CD4-positive, alpha-beta T cell (primary cell): ENCODE data around the gene TSHZ1. TPM values are rescaled to one million over a fixed set of nuclear protein-coding genes. Genes with fewer than 3 reads are reported as not detected.

ENCODE experiments used
- ATAC-seq: fragments of 200-7000 bp; cut with Tn5 transposase; one replicate; pipeline ENCODE4 v1.10.0; 2022; ENCODE audit warnings: mild to moderate bottlenecking; ENCODE audit not compliant: poor library complexity
- CTCF ChIA-PET: fragments of 350-600 bp; sonication (Branson Sonifier 250); formaldehyde crosslinking; loops from one replicate; lab custom pipeline; 2021; ENCODE audit warnings: antibody characterized with exemption, inconsistent platforms; lab: Charles Lee
- POLR2A ChIA-PET: fragments of 350-600 bp; sonication (Branson Sonifier 250); formaldehyde crosslinking; loops from one replicate; lab custom pipeline; 2021; ENCODE audit warnings: antibody characterized with exemption, inconsistent platforms; lab: Charles Lee
- DNase-seq, 14 experiments: peaks; one replicate each; pipeline ENCODE4 v3.0.0-alpha.2; 2013 to 2020; ENCODE audit warnings: mixed read lengths in 2 of 14
- H3K27ac ChIP-seq, 2 donors: one replicate each; pipeline versions ENCODE4 v1.5.1 to v1.7.0; 2013; ENCODE audit warnings: low read length in 2 of 2, low read depth in 1 of 2, mild to moderate bottlenecking in 1 of 2
- H3K27me3 ChIP-seq, 2 experiments: 1 replicate in 1 of 2; 2 replicates in 1 of 2; pipeline versions ENCODE4 v1.6.1 to v1.7.0; 2013; ENCODE audit warnings: low read length in 2 of 2, control low read depth in 1 of 2, mild to moderate bottlenecking in 1 of 2, moderate library complexity in 1 of 2; ENCODE audit not compliant: insufficient read depth in 2 of 2, control insufficient read depth in 1 of 2
- H3K36me3 ChIP-seq: one replicate; pipeline ENCODE4 v1.6.1; 2013; ENCODE audit warnings: low read length, control low read depth; ENCODE audit not compliant: insufficient read depth
- H3K4me1 ChIP-seq: one replicate; pipeline ENCODE4 v1.6.1; 2013; ENCODE audit warnings: low read length, control low read depth; ENCODE audit not compliant: insufficient read depth
- H3K4me3 ChIP-seq: one replicate; pipeline ENCODE4 v1.5.1; 2013; ENCODE audit warnings: mild to moderate bottlenecking, low read length, moderate library complexity
- H3K9me3 ChIP-seq, 2 experiments: 1 replicate in 1 of 2; 2 replicates in 1 of 2; pipeline versions ENCODE4 v1.6.1 to v1.7.0; 2013; ENCODE audit warnings: low read length in 2 of 2, mild to moderate bottlenecking in 2 of 2, control low read depth in 1 of 2, moderate library complexity in 1 of 2; ENCODE audit not compliant: control insufficient read depth in 1 of 2, insufficient read depth in 1 of 2
- H3K27ac Mint-ChIP-seq: one replicate; pipeline ENCODE4 v1.8.0; 2020; ENCODE audit warnings: mixed read lengths
- H3K27me3 Mint-ChIP-seq: one replicate; pipeline ENCODE4 v1.8.0; 2021; ENCODE audit warnings: mixed read lengths
- H3K36me3 Mint-ChIP-seq: one replicate; pipeline ENCODE4 v1.8.0; 2021; ENCODE audit warnings: low read depth, mixed read lengths
- H3K4me1 Mint-ChIP-seq: one replicate; pipeline ENCODE4 v1.8.0; 2021; ENCODE audit warnings: low read depth, mixed read lengths
- H3K4me3 Mint-ChIP-seq: one replicate; pipeline ENCODE4 v1.8.0; 2020; ENCODE audit warnings: mild to moderate bottlenecking, mixed read lengths
- H3K9me3 Mint-ChIP-seq: one replicate; pipeline ENCODE4 v1.8.0; 2020; ENCODE audit warnings: mixed read lengths
- CTCF ChIP-seq: fragments of 200-600 bp; IDR thresholded peaks from one replicate; pipeline ENCODE4 v1.8.0; 2022; ENCODE audit warnings: antibody characterized with exemption, mild to moderate bottlenecking
- intact Hi-C, 2 experiments: fragments of 100-400 bp; cut with DNase I in 1 of 2; cut with micrococcal nuclease in 1 of 2; formaldehyde crosslinking; loops; one replicate each; pipeline versions ENCODE4 v1.15.1 to v1.9.0; 2023 to 2025; cut with DNase I, micrococcal nuclease
- total RNA-seq, 174 experiments: library from RNA in 2 of 174; stranded (reverse) in 2 of 174; gene quantifications; one replicate each; pipeline ENCODE4 v1.2.3 and lab custom pipeline; 2021 to 2026

TSHZ1 gene
- total RNA-seq, 2 experiments from 2014 or later, result 19.9 to 21.5 TPM

DNA sequence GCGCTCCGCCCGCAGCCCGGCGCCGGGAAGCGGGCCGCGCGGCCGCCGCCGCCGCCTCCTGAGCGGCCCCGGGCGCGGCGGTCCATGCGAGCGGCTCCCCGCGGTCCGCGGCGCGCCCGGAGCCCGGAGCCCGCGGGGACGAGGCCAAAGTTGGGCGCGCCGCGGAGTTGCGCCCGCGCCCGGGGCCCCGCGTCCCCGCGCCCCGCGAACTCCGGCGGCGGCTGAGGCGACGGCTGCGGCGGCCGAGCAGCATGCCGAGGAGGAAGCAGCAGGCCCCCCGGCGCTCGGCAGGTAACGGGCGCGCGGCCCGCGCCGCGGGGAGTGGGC is 992 bp downstream of the TSHZ1 start:
- Histone ChIP-seq H3K36me3 (no peaks in the 10 kb centered on the region), H3K27ac (peak overlapping the region in 1 of 2 donors; percentile 27), H3K4me3 (peak overlapping the region; percentile 64), H3K4me1 (peaks cover 48% of the 10 kb centered on the region), H3K27me3 (no peaks in the 10 kb centered on the region), H3K9me3 (no peaks in the 10 kb centered on the region)
- H3K27me3 Mint-ChIP-seq, result no peaks in the 10 kb centered on the region
- no peaks in the 10 kb centered on the region for H3K9me3 Mint-ChIP-seq
- ATAC-seq (no peak), DNase-seq (peak in 2 of 14 experiments; percentile 32 to 57)
- peaks cover 34% of the 10 kb centered on the region for H3K36me3 Mint-ChIP-seq
- no peak overlapping the region for H3K27ac Mint-ChIP-seq
- ChIA-PET CTCF (no interaction called here), POLR2A (interaction anchor here (1.1 to 2.9 kb wide), 2 partner anchors 10 to 141 kb away, joined by 3 to 36 read pairs; no protein-coding TSS in a partner anchor)
- intact Hi-C loops, result loop anchor here (2.0 to 10.0 kb wide), 6 partner anchors 35 to 1613 kb away; partner anchors contain the start of genes CNDP2 (in 1 of the 2), ZNF236 (in 1 of the 2) and ZNF407 (in 1 of the 2)
- H3K4me3 Mint-ChIP-seq, result no peak overlapping the region
- TF ChIP-seq CTCF, result no peak
- peaks cover 68% of the 10 kb centered on the region for H3K4me1 Mint-ChIP-seq

DNA sequence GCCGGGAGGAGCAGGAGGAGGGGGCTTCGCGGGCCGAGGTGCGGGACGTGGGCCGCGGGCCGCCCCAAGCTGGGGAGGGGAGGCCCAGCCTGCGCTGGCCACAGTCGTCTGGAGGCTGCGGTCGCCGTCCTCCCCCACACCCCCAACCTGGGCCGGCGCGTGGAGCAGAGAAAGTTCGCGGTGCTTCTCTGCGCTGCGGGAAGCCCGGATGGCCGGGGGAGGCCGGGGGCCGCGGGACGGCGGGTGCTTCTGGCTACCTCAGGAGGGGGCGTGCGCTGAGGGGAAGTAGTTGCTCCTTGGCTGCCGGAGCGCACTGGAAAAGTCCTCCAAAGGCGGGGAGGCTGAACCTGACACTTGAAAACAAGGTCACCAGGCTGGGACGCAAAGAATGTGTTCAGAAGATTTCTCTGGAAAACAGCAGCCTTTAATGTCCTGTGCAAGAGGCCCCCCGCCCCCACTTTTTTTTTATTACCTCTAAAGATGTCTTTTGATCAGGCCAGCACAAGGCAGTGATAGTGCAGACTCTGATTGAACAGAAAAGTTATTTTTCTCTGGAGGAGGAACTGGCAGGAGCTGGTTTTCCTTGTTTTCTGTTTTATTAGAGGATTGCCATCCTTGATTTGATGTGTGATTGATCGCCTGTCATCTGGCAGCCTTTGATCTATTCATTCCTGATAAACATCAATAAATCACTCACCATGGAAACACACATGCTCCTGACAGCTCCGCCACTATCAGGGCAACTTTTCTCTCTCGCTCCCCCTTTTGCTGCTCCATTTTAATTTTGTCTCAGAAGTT is 1.6 kb downstream of the TSHZ1 start:
- peak overlapping the region in 1 of 2 donors; percentile 27 for H3K27ac ChIP-seq
- no peaks in the 10 kb centered on the region for H3K36me3 ChIP-seq
- peak overlapping the region; percentile 78 for H3K27ac Mint-ChIP-seq
- H3K4me1 Mint-ChIP-seq, result peaks cover 71% of the 10 kb centered on the region
- no peaks in the 10 kb centered on the region for H3K9me3 ChIP-seq
- ChIA-PET CTCF (interaction anchor here (1.0 kb wide), 1 partner anchor 36 kb away, joined by 3 read pairs; no protein-coding TSS in a partner anchor), POLR2A (interaction anchor here (1.1 kb wide), 1 partner anchor 9 kb away, joined by 3 read pairs; no protein-coding TSS in a partner anchor)
- no peaks in the 10 kb centered on the region for H3K27me3 ChIP-seq
- intact Hi-C loops, result loop anchor here (2.0 to 10.0 kb wide), 6 partner anchors 35 to 1613 kb away; partner anchors contain the start of genes CNDP2 (in 1 of the 2), ZNF236 (in 1 of the 2) and ZNF407 (in 1 of the 2)
- H3K4me3 ChIP-seq, result peak overlapping the region; percentile 64
- H3K4me3 Mint-ChIP-seq, result peak overlapping the region; percentile 88
- no peak for TF ChIP-seq CTCF
- DNase-seq, result peak in 5 of 14 experiments; percentile 16 to 54 (median 38)
- H3K27me3 Mint-ChIP-seq, result no peaks in the 10 kb centered on the region
- H3K4me1 ChIP-seq, result peaks cover 47% of the 10 kb centered on the region
- no peak for ATAC-seq
- no peaks in the 10 kb centered on the region for H3K9me3 Mint-ChIP-seq
- peaks cover 34% of the 10 kb centered on the region for H3K36me3 Mint-ChIP-seq

GRCh38 chr18:75212751-75213090 is 2.1 kb downstream of the TSHZ1 start:
- ChIA-PET POLR2A (interaction anchor here (0.6 to 1.1 kb wide), 4 partner anchors 9 to 54 kb away, joined by 3 to 6 read pairs (median 4); no protein-coding TSS in a partner anchor), CTCF (interaction anchor here (1.0 kb wide), 1 partner anchor 35 kb away, joined by 3 read pairs; no protein-coding TSS in a partner anchor)
- Mint-ChIP-seq H3K9me3 (no peaks in the 10 kb centered on the region), H3K27me3 (no peaks in the 10 kb centered on the region), H3K27ac (peak overlapping the region; percentile 78), H3K4me1 (peaks cover 71% of the 10 kb centered on the region), H3K36me3 (peaks cover 32% of the 10 kb centered on the region), H3K4me3 (peak overlapping the region; percentile 88)
- no peak for ATAC-seq
- H3K4me1 ChIP-seq, result peaks cover 45% of the 10 kb centered on the region
- intact Hi-C loops, result loop anchor here in 1 of 2 experiments (5.0 to 10.0 kb wide), 3 partner anchors 140 to 1612 kb away; partner anchors contain the start of genes CNDP2 and ZNF236
- no peaks in the 10 kb centered on the region for H3K27me3 ChIP-seq
- DNase-seq, result no peak
- no peaks in the 10 kb centered on the region for H3K36me3 ChIP-seq
- peak overlapping the region; percentile 64 for H3K4me3 ChIP-seq
- no peak for TF ChIP-seq CTCF
- no peak overlapping the region for H3K27ac ChIP-seq
- H3K9me3 ChIP-seq, result no peaks in the 10 kb centered on the region
